HUES48 (cell line): Measurements from ENCODE around the gene NEK7.

Source experiments
- H3K27ac ChIP-seq: one replicate; pipeline ENCODE4 v1.7.0; 2013; ENCODE audit warnings: low read depth, low read length, inconsistent platforms
- H3K27me3 ChIP-seq: 2 replicates; pipeline ENCODE4 v1.6.1; 2013; ENCODE audit warnings: mild to moderate bottlenecking, low read length; ENCODE audit not compliant: control insufficient read depth, insufficient read depth
- H3K36me3 ChIP-seq: 2 replicates; pipeline ENCODE4 v1.6.1; 2013; ENCODE audit warnings: low read length; ENCODE audit not compliant: control insufficient read depth, insufficient read depth
- H3K4me1 ChIP-seq: 2 replicates; pipeline ENCODE4 v1.6.1; 2013; ENCODE audit warnings: mild to moderate bottlenecking, low read length; ENCODE audit not compliant: control insufficient read depth, insufficient read depth
- H3K4me3 ChIP-seq: 2 replicates; pipeline ENCODE4 v1.5.1; 2013; ENCODE audit warnings: mild to moderate bottlenecking, low read depth, low read length
- H3K9ac ChIP-seq: 2 replicates; pipeline ENCODE4 v1.6.1; 2013; ENCODE audit warnings: mild to moderate bottlenecking, low read depth, low read length, moderate library complexity
- H3K9me3 ChIP-seq: 2 replicates; pipeline ENCODE4 v1.6.1; 2013; ENCODE audit warnings: low read length; ENCODE audit not compliant: control insufficient read depth, insufficient read depth

NEK7 gene

GRCh38 chr1:198271467-198271866 is 114.7 kb downstream of the NEK7 start:
- Histone ChIP-seq H3K9me3 (no peaks in the 10 kb centered on the region), H3K9ac (no peak overlapping the region), H3K27ac (no peak overlapping the region), H3K4me1 (peaks cover 14% of the 10 kb centered on the region), H3K36me3 (no peaks in the 10 kb centered on the region), H3K4me3 (no peak overlapping the region), H3K27me3 (no peaks in the 10 kb centered on the region)

GRCh38 chr1:198272492-198272891 is 115.7 kb downstream of the NEK7 start:
- no peak overlapping the region for H3K27ac ChIP-seq
- no peaks in the 10 kb centered on the region for H3K9me3 ChIP-seq
- H3K27me3 ChIP-seq, result no peaks in the 10 kb centered on the region
- peaks cover 14% of the 10 kb centered on the region for H3K4me1 ChIP-seq
- H3K36me3 ChIP-seq, result no peaks in the 10 kb centered on the region
- no peak overlapping the region for H3K9ac ChIP-seq
- H3K4me3 ChIP-seq, result no peak overlapping the region

GRCh38 chr1:198273748-198274295 is 117.0 kb downstream of the NEK7 start:
- Histone ChIP-seq H3K36me3 (no peaks in the 10 kb centered on the region), H3K4me1 (peaks cover 14% of the 10 kb centered on the region), H3K27me3 (no peaks in the 10 kb centered on the region), H3K27ac (no peak overlapping the region), H3K4me3 (no peak overlapping the region), H3K9ac (no peak overlapping the region), H3K9me3 (no peaks in the 10 kb centered on the region)

GRCh38 chr1:198275597-198275996 is 118.8 kb downstream of the NEK7 start:
- no peaks in the 10 kb centered on the region for H3K9me3 ChIP-seq
- H3K36me3 ChIP-seq, result no peaks in the 10 kb centered on the region
- H3K9ac ChIP-seq, result no peak overlapping the region
- peaks cover 14% of the 10 kb centered on the region for H3K4me1 ChIP-seq
- H3K27ac ChIP-seq, result no peak overlapping the region
- H3K27me3 ChIP-seq, result no peaks in the 10 kb centered on the region
- H3K4me3 ChIP-seq, result no peak overlapping the region

GRCh38 chr1:198276241-198276640 is 119.4 kb downstream of the NEK7 start:
- Histone ChIP-seq H3K9me3 (no peaks in the 10 kb centered on the region), H3K4me3 (no peak overlapping the region), H3K36me3 (no peaks in the 10 kb centered on the region), H3K4me1 (peaks cover 14% of the 10 kb centered on the region), H3K9ac (no peak overlapping the region), H3K27me3 (no peaks in the 10 kb centered on the region), H3K27ac (no peak overlapping the region)

GRCh38 chr1:198278943-198279342 is 122.1 kb downstream of the NEK7 start:
- no peaks in the 10 kb centered on the region for H3K9me3 ChIP-seq
- no peak overlapping the region for H3K9ac ChIP-seq
- no peak overlapping the region for H3K27ac ChIP-seq
- no peaks in the 10 kb centered on the region for H3K36me3 ChIP-seq
- H3K4me3 ChIP-seq, result no peak overlapping the region
- no peaks in the 10 kb centered on the region for H3K27me3 ChIP-seq
- peaks cover 14% of the 10 kb centered on the region; the same call in 1 of the 2 replicates for H3K4me1 ChIP-seq

GRCh38 chr1:198280080-198280479 is 123.3 kb downstream of the NEK7 start:
- Histone ChIP-seq H3K9ac (no peak overlapping the region), H3K36me3 (no peaks in the 10 kb centered on the region), H3K4me1 (peaks cover 13% of the 10 kb centered on the region; the same call in 1 of the 2 replicates), H3K27ac (no peak overlapping the region), H3K9me3 (no peaks in the 10 kb centered on the region), H3K27me3 (no peaks in the 10 kb centered on the region), H3K4me3 (no peak overlapping the region)

GRCh38 chr1:198281911-198282310 is 125.1 kb downstream of the NEK7 start:
- Histone ChIP-seq H3K36me3 (no peaks in the 10 kb centered on the region), H3K9ac (no peak overlapping the region), H3K27me3 (no peaks in the 10 kb centered on the region), H3K4me1 (no peaks in the 10 kb centered on the region), H3K9me3 (no peaks in the 10 kb centered on the region), H3K4me3 (no peak overlapping the region), H3K27ac (no peak overlapping the region)

GRCh38 chr1:198283222-198283621 is 126.4 kb downstream of the NEK7 start:
- no peaks in the 10 kb centered on the region for H3K36me3 ChIP-seq
- no peak overlapping the region for H3K4me3 ChIP-seq
- H3K9ac ChIP-seq, result no peak overlapping the region
- no peaks in the 10 kb centered on the region for H3K4me1 ChIP-seq
- H3K27ac ChIP-seq, result no peak overlapping the region
- H3K27me3 ChIP-seq, result no peaks in the 10 kb centered on the region
- no peaks in the 10 kb centered on the region for H3K9me3 ChIP-seq

GRCh38 chr1:198287916-198288315 is 131.1 kb downstream of the NEK7 start:
- Histone ChIP-seq H3K36me3 (no peaks in the 10 kb centered on the region), H3K4me3 (no peak overlapping the region), H3K9ac (no peak overlapping the region), H3K4me1 (peaks cover 22% of the 10 kb centered on the region), H3K9me3 (no peaks in the 10 kb centered on the region), H3K27ac (no peak overlapping the region), H3K27me3 (no peaks in the 10 kb centered on the region)

- no peaks in the 10 kb centered on the region for H3K36me3 ChIP-seq
- H3K4me1 ChIP-seq, result peaks cover 22% of the 10 kb centered on the region
- H3K9me3 ChIP-seq, result no peaks in the 10 kb centered on the region
- no peaks in the 10 kb centered on the region for H3K27me3 ChIP-seq
- no peak overlapping the region for H3K4me3 ChIP-seq
- no peak overlapping the region for H3K27ac ChIP-seq
- no peak overlapping the region for H3K9ac ChIP-seq
Observed at GRCh38 chr1:198290089-198290683, 133.4 kb downstream of the NEK7 start.
